Skeletal muscle tissue (tissue), 4 donors: Measurements from ENCODE around the gene SMPDL3B. TPM values are rescaled to one million over a fixed set of nuclear protein-coding genes. Genes with fewer than 3 reads are reported as not detected.

Experiments
- H3K27ac ChIP-seq: one replicate; pipeline ENCODE4 v1.7.0; 2013; ENCODE audit warnings: mild to moderate bottlenecking, low read depth, low read length, inconsistent platforms
- H3K27me3 ChIP-seq, 3 donors: one replicate each; pipeline ENCODE4 v1.7.0; 2013; ENCODE audit warnings: low read length in 3 of 3; ENCODE audit not compliant: control insufficient read depth in 3 of 3, insufficient read depth in 3 of 3
- H3K36me3 ChIP-seq, 3 donors: one replicate each; pipeline ENCODE4 v1.7.0; 2013; ENCODE audit warnings: low read length in 3 of 3; ENCODE audit not compliant: control insufficient read depth in 3 of 3, insufficient read depth in 3 of 3
- H3K4me1 ChIP-seq, 3 donors: one replicate each; pipeline ENCODE4 v1.7.0; 2013; ENCODE audit warnings: low read length in 3 of 3, mild to moderate bottlenecking in 3 of 3; ENCODE audit not compliant: control insufficient read depth in 3 of 3, insufficient read depth in 3 of 3
- H3K4me3 ChIP-seq, 3 donors: one replicate each; pipeline ENCODE4 v1.7.0; 2013; ENCODE audit warnings: low read length in 3 of 3
- H3K9ac ChIP-seq, 3 donors: one replicate each; pipeline ENCODE4 v1.7.0; 2013; ENCODE audit warnings: low read length in 3 of 3, mild to moderate bottlenecking in 3 of 3, moderate library complexity in 2 of 3, low read depth in 1 of 3
- H3K9me3 ChIP-seq, 3 donors: one replicate each; pipeline ENCODE4 v1.7.0; 2013; ENCODE audit warnings: low read length in 3 of 3; ENCODE audit not compliant: control insufficient read depth in 3 of 3
- total RNA-seq: library from RNA; depleted of rRNA; stranded (reverse); fragments of >200 nt; gene quantifications from one replicate; pipeline ENCODE4 v1.2.3, GENCODE V29; 2014
- donor health status: Osteomylitis.

SMPDL3B gene
- total RNA-seq, 1 donor from 2014 or later: not detected

DNA sequence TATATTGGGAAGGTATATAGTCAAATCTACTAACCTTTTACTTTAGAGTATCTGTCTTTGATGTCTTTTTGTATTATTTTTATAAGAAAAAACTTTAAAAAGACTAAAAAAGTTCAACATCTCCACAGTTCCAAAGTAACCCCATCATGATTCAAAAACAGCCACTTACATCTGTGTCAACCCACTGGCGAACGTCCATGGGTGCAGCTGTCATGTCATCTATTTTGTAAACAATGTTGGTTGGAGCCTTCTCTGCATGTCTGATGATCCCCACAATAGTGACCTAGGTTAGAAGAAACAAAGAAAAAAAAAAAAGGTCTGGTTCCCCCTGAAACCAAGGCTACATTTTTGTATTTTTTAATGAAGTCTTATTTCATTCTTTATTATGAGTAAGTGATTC lies 28.0 kb upstream of the SMPDL3B start:
- no peaks in the 10 kb centered on the region for H3K27me3 ChIP-seq
- no peak overlapping the region for H3K9ac ChIP-seq
- H3K4me3 ChIP-seq: no peak overlapping the region
- H3K36me3 ChIP-seq: peaks cover 20 to 30% (median 27%) of the 10 kb centered on the region in 3 donors
- no peaks in the 10 kb centered on the region for H3K9me3 ChIP-seq
- peaks cover 0 to 10% (median 8%) of the 10 kb centered on the region in 3 donors for H3K4me1 ChIP-seq
- peak overlapping the region; percentile 73 for H3K27ac ChIP-seq

DNA sequence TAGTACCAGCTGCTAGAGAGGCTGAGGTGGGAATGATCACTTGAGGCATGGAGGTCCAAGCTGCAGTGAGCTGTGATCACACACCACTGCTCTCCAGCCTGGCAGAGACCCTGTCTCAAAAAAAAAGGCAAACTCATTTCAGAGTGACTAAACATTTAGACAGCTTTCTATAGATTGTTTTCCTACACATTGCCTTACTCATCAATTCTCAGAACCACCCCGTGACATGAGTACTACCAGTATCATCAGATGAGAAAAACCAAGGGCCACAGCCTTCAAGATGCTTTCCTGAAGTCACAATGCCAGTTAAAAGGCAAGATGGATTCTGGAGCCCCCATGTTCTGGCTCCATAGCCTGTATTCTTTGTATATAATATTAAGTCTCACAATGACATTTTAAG lies 22.4 kb upstream of the SMPDL3B start:
- Histone ChIP-seq H3K36me3 (peaks cover 12 to 17% (median 15%) of the 10 kb centered on the region in 3 donors), H3K9ac (no peak overlapping the region), H3K27ac (no peak overlapping the region), H3K27me3 (peaks cover 0 to 4% (median 0%) of the 10 kb centered on the region in 3 donors), H3K9me3 (peaks cover 0 to 7% (median 0%) of the 10 kb centered on the region in 3 donors), H3K4me1 (peaks cover 5 to 11% (median 11%) of the 10 kb centered on the region in 3 donors), H3K4me3 (no peak overlapping the region)

DNA sequence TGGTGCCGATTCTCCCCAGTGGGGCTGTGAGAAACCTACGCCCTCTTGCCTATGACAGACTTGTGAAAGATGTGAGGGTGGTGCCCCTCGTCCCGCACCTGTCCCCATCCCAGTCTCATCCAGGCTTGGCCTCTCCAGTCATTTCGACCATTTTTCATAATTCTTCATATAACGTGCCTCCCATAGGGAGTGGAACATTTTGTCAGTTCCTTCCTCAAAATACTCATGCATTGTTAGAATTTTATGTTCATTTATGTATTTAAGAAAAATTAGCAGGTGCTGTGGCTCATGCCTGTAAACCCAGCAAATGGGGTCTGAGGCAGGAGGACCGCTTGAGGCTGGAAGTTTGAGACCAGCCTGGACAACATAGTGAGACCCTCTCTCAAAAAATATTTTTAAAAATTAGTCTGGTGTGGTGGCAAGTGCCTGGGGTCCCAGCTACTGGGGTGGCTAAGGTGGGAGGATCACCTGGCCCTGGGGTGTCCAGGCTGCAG lies 19.7 kb upstream of the SMPDL3B start:
- Histone ChIP-seq H3K27me3 (peaks cover 0 to 4% (median 0%) of the 10 kb centered on the region in 3 donors), H3K4me3 (peak overlapping the region; percentile 90 to 97 (median 93)), H3K9ac (peak overlapping the region in 1 of 3 donors; percentile 33)

DNA sequence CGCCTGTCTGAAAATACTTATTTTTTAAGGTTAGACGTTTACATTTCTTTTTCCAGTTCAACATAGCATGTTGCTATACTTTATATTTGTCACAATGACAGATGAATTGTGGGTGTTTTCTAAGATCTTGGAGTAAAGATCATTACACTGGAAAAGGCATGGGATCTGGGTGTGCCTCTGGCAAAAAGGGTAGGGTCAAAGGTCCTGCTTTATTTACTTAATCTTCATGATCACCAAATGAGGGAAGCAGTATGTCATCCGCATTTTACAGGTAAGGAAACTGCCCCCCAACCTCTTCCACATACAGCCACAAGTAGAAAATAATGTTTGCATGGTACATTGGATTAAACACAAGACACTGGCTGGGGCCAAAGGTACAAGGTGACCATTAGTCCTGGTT lies 12.5 kb upstream of the SMPDL3B start:
- no peaks in the 10 kb centered on the region for H3K4me1 ChIP-seq
- no peaks in the 10 kb centered on the region for H3K9me3 ChIP-seq
- H3K9ac ChIP-seq: no peak overlapping the region
- H3K27me3 ChIP-seq: no peaks in the 10 kb centered on the region
- H3K27ac ChIP-seq: no peak overlapping the region
- H3K4me3 ChIP-seq: no peak overlapping the region
- H3K36me3 ChIP-seq: no peaks in the 10 kb centered on the region

More for the DNA sequence above, 19.7 kb upstream of the SMPDL3B start:
- H3K9me3 ChIP-seq: peaks cover 0 to 7% (median 0%) of the 10 kb centered on the region in 3 donors
- H3K27ac ChIP-seq: peak overlapping the region; percentile 80
- H3K4me1 ChIP-seq: peaks cover 5 to 9% (median 8%) of the 10 kb centered on the region in 3 donors
- peaks cover 5 to 7% (median 5%) of the 10 kb centered on the region in 3 donors for H3K36me3 ChIP-seq

DNA sequence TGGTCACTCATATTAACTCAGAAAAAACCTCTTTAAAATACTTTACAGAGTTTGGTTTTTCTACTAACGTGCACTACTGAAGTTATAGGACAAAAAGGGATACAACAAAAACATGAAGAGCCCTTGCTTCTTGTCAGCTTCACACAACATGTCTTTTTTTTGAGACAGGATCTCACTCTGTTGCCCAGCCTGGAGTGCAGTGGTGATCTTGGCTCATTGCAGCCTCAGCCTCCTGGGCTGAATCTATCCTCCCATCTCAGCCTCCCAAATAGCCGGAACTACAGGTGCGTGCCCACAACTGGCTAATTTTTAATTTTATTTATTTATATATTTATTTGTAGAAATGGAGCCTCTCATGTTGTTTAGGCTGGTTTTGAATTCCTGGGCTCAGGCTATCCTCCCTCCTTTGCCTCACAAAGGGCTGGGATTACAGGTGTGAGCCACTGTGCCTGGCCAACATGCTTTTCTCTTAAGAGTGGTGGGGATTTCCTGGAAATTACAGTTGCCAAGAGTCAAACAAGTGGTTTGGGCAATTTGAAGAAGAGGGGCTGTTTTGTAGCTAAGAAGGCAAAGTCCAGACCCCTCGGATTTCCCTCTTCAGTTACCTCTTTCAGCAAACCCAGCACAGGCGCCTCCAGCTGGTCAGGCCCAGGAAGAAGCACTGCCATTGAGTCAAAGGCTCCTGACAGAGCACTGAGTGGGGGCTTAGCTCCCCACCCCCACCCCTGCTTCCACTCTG lies 6.4 kb upstream of the SMPDL3B start:
- Histone ChIP-seq H3K27ac (no peak overlapping the region), H3K36me3 (no peaks in the 10 kb centered on the region), H3K9ac (no peak overlapping the region), H3K4me3 (no peak overlapping the region), H3K9me3 (no peaks in the 10 kb centered on the region), H3K27me3 (no peaks in the 10 kb centered on the region), H3K4me1 (no peaks in the 10 kb centered on the region)

DNA sequence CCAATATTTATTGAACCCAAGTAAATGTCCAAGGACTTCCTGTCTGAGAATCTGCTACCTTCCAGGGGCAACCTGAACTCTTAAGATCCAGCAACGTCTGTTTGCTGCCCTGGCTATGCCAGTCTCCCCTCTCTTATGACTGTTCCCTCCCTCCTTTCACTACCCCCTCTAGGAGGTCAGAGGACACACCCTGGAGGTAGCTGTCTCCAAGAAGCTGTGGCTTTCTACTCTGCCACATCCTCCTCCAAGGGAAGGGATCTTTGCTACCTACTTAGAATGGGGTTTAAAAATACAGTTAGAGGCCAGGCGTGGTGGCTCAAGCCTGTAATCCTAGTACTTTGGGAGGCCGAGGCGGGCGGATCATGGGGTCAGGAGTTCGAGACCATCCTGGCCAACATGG lies 3.6 kb upstream of the SMPDL3B start:
- H3K27me3 ChIP-seq: peaks cover 10 to 16% (median 14%) of the 10 kb centered on the region in 3 donors
- H3K4me1 ChIP-seq: peaks cover 0 to 9% (median 8%) of the 10 kb centered on the region in 3 donors
- no peaks in the 10 kb centered on the region for H3K36me3 ChIP-seq
- no peaks in the 10 kb centered on the region for H3K9me3 ChIP-seq
- H3K27ac ChIP-seq: no peak overlapping the region
- no peak overlapping the region for H3K4me3 ChIP-seq
- no peak overlapping the region for H3K9ac ChIP-seq

DNA sequence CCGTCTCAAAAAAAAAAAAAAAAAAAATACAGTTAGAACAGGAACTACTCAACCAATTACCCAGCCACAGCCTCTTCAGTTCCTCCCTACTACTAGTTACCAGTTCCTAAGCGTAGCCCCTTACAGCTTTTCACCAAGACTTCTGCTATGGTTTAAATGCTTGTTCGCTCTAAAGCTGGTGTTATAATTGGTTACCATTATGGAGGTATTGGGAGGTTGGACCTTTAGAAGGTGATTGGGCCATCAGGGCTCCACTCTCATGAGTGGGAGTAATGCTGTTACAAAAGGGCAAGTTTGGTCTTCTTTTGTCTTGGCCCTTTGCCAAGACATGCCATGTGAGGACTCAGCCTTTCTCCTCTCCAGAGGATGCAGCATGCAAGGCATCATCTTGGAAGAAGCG lies 3.0 kb upstream of the SMPDL3B start:
- Histone ChIP-seq H3K4me3 (no peak overlapping the region), H3K36me3 (no peaks in the 10 kb centered on the region), H3K27ac (no peak overlapping the region), H3K27me3 (peaks cover 13 to 19% (median 14%) of the 10 kb centered on the region in 3 donors), H3K4me1 (peaks cover 0 to 9% (median 8%) of the 10 kb centered on the region in 3 donors), H3K9me3 (no peaks in the 10 kb centered on the region), H3K9ac (no peak overlapping the region)

DNA sequence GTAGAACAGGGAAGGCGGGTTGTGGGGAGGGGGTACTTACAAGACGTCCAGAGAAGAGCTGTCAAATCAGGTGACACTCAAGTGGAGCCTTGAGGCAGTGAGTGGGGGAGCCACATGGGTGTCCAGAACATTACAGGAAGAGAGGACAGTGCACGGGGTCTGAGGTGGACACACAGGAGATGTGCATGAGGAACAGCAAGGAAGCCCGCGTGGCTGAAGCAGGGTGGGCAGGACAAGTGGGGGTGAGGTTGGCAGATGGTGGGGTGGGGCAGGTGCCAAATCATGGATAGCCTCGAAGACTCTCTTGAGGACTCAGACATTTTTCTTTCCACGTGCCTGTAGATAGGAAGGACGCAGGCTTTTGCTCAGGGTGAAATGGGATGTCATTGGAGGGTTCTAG lies 921 bp downstream of the SMPDL3B start:
- H3K27ac ChIP-seq: no peak overlapping the region
- H3K9me3 ChIP-seq: no peaks in the 10 kb centered on the region
- peaks cover 14 to 33% (median 17%) of the 10 kb centered on the region in 3 donors for H3K27me3 ChIP-seq
- no peak overlapping the region for H3K9ac ChIP-seq
- H3K4me1 ChIP-seq: peaks cover 0 to 9% (median 8%) of the 10 kb centered on the region in 3 donors
- H3K4me3 ChIP-seq: no peak overlapping the region
- H3K36me3 ChIP-seq: no peaks in the 10 kb centered on the region

DNA sequence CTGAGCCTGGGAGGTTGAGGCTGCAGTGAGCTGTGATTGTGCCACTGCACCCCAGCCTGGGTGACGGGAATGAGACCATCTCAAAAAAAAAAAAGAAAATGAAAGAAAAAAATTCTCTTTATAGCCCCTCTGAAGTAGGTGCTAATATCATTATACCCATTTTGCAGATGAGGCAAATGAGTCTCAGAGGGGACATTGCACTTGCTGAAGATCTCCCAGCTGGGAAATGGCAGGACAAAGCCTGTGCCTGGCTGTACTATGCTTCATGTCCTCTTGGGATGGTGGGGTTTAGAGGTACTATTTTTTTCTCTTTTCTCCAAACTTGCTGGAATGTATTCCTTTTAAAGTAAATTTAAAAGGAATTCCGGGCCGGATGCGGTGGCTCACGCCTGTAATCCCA lies 1.6 kb downstream of the SMPDL3B start:
- no peak overlapping the region for H3K9ac ChIP-seq
- H3K4me1 ChIP-seq: peaks cover 0 to 9% (median 8%) of the 10 kb centered on the region in 3 donors
- no peaks in the 10 kb centered on the region for H3K9me3 ChIP-seq
- no peak overlapping the region for H3K4me3 ChIP-seq
- no peak overlapping the region for H3K27ac ChIP-seq
- H3K27me3 ChIP-seq: peaks cover 14 to 33% (median 17%) of the 10 kb centered on the region in 3 donors
- H3K36me3 ChIP-seq: no peaks in the 10 kb centered on the region

DNA sequence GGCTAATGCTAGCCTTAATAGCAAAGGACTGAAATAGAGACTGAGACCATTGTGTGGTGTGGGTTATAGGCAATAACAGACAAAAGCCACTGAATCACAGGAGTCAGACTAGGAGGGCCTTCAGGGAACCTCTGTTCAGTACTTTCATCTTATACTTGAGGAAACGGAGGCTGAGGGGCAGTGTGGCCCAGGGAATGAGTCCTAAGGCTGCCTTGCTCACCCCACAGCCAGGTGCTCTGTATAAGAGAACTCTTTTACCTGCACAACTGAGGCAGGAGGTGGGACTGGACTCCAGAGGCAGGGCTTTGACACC lies 2.7 kb downstream of the SMPDL3B start:
- Histone ChIP-seq H3K27ac (no peak overlapping the region), H3K4me1 (peaks cover 0 to 9% (median 8%) of the 10 kb centered on the region in 3 donors), H3K4me3 (no peak overlapping the region), H3K9ac (no peak overlapping the region), H3K36me3 (no peaks in the 10 kb centered on the region), H3K27me3 (peaks cover 14 to 33% (median 17%) of the 10 kb centered on the region in 3 donors), H3K9me3 (no peaks in the 10 kb centered on the region)
